ENCODE results near the gene TUBA3E.
"Not testable (repeated sequence)": the region's sequence is repeated elsewhere in the genome, so short reads cannot be mapped to it uniquely, and the experiment has no call there.

The TUBA3E gene

GRCh38 chr2:130150181-130151144 lies 47.8 kb downstream of the TUBA3E start:
- H3K4me3 ChIP-seq (replicated peaks; ENCODE audit: low read depth, low read length) = no peak overlapping the region
- TF ChIP-seq CTCF (IDR thresholded peaks at IDR 0.05; ENCODE audit: low read depth, low read length, missing control alignments) = no peak
- no peak for DNase-seq (ENCODE audit: extremely low read depth, low read depth)

GRCh38 chr2:130148515-130148914 lies 49.7 kb downstream of the TUBA3E start:
- H3K4me3 ChIP-seq (replicated peaks; ENCODE audit: low read depth, low read length); DNase-seq (ENCODE audit: extremely low read depth, low read depth): not testable (repeated sequence)

- H3K4me3 ChIP-seq (replicated peaks; ENCODE audit: low read depth, low read length) = peak within 1 kb of the TSS; percentile 32
- not testable (repeated sequence) for DNase-seq (ENCODE audit: extremely low read depth, low read depth)
Observed at GRCh38 chr2:130145006-130145414, 53.2 kb downstream of the TUBA3E start, which contains the start of gene CCDC74B. Gene CCDC74B (minus strand): TSS chr2:130145112. CDS start chr2:130144996, 116 bp downstream.

GRCh38 chr2:130143266-130144039 lies 54.8 kb downstream of the TUBA3E start:
- H3K4me3 ChIP-seq (replicated peaks; ENCODE audit: low read depth, low read length); DNase-seq (ENCODE audit: extremely low read depth, low read depth): not testable (repeated sequence)

GRCh38 chr2:130142396-130143265 lies 55.6 kb downstream of the TUBA3E start:
- not testable (repeated sequence) for DNase-seq (ENCODE audit: extremely low read depth, low read depth)

More at GRCh38 chr2:130142396-130143265, 55.6 kb downstream of the TUBA3E start:
- H3K4me3 ChIP-seq (replicated peaks; ENCODE audit: low read depth, low read length) = not testable (repeated sequence)
